SK-MEL-5 (cell line): ENCODE data around the gene ADAMTS5. TPM values are rescaled to one million over a fixed set of nuclear protein-coding genes. Genes with fewer than 3 reads are reported as not detected.

Experiments
- DNase-seq: peaks from one replicate; pipeline ENCODE4 v3.0.0-alpha.2; 2016; ENCODE audit warnings: low read depth, low spot score
- in situ Hi-C: cut with HindIII; loops from 2 replicates; pipeline ENCODE4 v1.10.0; 2016; ENCODE audit warnings: low sequenced_read_pairs, high pct_unique_total_duplicates, low pct_unique_long_range_greater_than_20kb
- total RNA-seq: library from RNA; depleted of rRNA; stranded (reverse); fragments of >200 nt; shearing (Covaris generic); gene quantifications from 2 replicates; pipeline ENCODE4 v1.2.3, GENCODE V29; 2014

The ADAMTS5 gene
- total RNA-seq, 1 experiment from 2014 or later, result 0.05 TPM

- no peak for DNase-seq
- in situ Hi-C loops, result no loop called here
These were observed 48.4 kb downstream of the ADAMTS5 start for GRCh38 chr21:26918323-26919079.

- no peak for DNase-seq
- in situ Hi-C loops, result no loop called here
These were observed 50.1 kb downstream of the ADAMTS5 start for GRCh38 chr21:26916799-26917198.

- in situ Hi-C loops, result no loop called here
- DNase-seq, result no peak
These were observed 52.3 kb downstream of the ADAMTS5 start for GRCh38 chr21:26914557-26914956.

GRCh38 chr21:26912466-26912865, 54.4 kb downstream of the ADAMTS5 start:
- in situ Hi-C loops, result no loop called here

GRCh38 chr21:26909972-26910371, 56.9 kb downstream of the ADAMTS5 start:
- DNase-seq, result peak; percentile 40

More at GRCh38 chr21:26912466-26912865, 54.4 kb downstream of the ADAMTS5 start:
- no peak for DNase-seq

GRCh38 chr21:26900980-26901379, 65.9 kb downstream of the ADAMTS5 start:
- in situ Hi-C loops, result no loop called here
- DNase-seq, result no peak

More at GRCh38 chr21:26909972-26910371, 56.9 kb downstream of the ADAMTS5 start:
- in situ Hi-C loops, result no loop called here

- in situ Hi-C loops, result no loop called here
- no peak for DNase-seq
These were observed 74.7 kb downstream of the ADAMTS5 start for GRCh38 chr21:26892151-26892550.

GRCh38 chr21:26888931-26889330, 78.0 kb downstream of the ADAMTS5 start:
- in situ Hi-C loops, result no loop called here
- no peak for DNase-seq

GRCh38 chr21:26888256-26888655, 78.6 kb downstream of the ADAMTS5 start:
- no peak for DNase-seq

GRCh38 chr21:26887251-26887650, 79.6 kb downstream of the ADAMTS5 start:
- DNase-seq, result no peak
- in situ Hi-C loops, result no loop called here

More at GRCh38 chr21:26888256-26888655, 78.6 kb downstream of the ADAMTS5 start:
- in situ Hi-C loops, result no loop called here

- in situ Hi-C loops, result no loop called here
- no peak for DNase-seq
These were observed 82.5 kb downstream of the ADAMTS5 start for GRCh38 chr21:26884436-26884835.

GRCh38 chr21:26883768-26884167, 83.1 kb downstream of the ADAMTS5 start:
- DNase-seq, result peak; percentile 63
- in situ Hi-C loops, result no loop called here

- peak; percentile 36 for DNase-seq
- in situ Hi-C loops, result no loop called here
These were observed 85.2 kb downstream of the ADAMTS5 start for GRCh38 chr21:26881504-26882228.

- DNase-seq, result no peak
- in situ Hi-C loops, result no loop called here
These were observed 89.9 kb downstream of the ADAMTS5 start for GRCh38 chr21:26877018-26877417.

- in situ Hi-C loops, result no loop called here
- DNase-seq, result no peak
These were observed 92.5 kb downstream of the ADAMTS5 start for GRCh38 chr21:26874347-26874746.
